ENCODE data around the gene FA2H.

FA2H gene

DNA sequence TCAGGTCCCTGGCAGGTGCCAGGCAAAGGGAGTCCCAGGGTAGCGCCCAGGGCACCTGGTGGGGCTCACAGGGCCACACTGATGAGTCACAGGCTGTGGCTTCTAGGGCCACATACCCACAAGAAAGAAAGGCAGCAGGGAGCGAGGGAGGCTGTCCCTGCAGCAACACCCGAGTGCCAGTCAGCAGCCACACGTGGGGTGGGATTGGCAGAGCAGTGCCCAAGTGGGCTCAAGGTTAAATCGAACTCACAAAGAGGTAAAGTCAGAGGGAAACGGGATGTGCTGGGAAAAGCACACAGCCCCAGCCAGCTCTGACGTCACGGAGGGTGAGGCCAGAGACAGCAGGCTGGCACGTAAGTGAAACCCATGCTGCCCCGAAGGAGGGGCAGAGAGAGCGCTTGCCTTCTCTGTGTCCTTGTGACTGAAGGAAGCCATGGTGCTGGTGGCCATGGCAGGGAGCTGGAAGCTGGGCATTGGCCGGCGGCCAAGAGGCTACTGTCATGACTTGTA, 33.8 kb downstream of the FA2H start:
- FAIRE-seq: no peak
- TF ChIP-seq TAF1 (IDR thresholded peaks at IDR 0.05; ENCODE audit: borderline replicate concordance, low read depth, low read length): no peak
- no peak for TF ChIP-seq POLR2AphosphoS5 (IDR thresholded peaks at IDR 0.05; ENCODE audit: low read depth, low read length)
- DNase-seq (ENCODE audit: insufficient read length): no peak

DNA sequence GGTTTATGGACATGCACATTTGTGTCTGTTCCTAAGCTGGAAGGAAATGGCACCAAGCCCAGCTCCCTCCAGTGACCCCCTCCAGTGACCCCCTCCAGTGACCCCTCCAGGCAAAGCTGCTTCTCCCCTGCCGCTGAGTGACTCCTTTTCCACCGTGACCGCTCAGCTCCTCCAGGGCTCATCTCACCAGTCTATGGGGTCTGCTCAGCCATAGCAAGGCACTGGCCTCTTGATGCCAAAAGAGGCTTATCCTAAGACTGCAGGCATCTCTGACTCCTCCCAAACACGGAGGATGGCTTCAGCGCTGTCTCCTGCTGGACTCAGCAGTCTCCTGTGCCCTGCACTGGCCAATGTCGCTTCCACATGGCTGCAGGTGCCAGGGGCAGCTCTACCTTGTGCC, 35.3 kb downstream of the FA2H start:
- TF ChIP-seq TAF1 (IDR thresholded peaks at IDR 0.05; ENCODE audit: borderline replicate concordance, low read depth, low read length) (no peak), POLR2AphosphoS5 (IDR thresholded peaks at IDR 0.05; ENCODE audit: low read depth, low read length) (no peak), POLR2A (IDR thresholded peaks at IDR 0.05; ENCODE audit: low read depth, low read length) (no peak)
- no peak for FAIRE-seq
- DNase-seq (ENCODE audit: insufficient read length): no peak

DNA sequence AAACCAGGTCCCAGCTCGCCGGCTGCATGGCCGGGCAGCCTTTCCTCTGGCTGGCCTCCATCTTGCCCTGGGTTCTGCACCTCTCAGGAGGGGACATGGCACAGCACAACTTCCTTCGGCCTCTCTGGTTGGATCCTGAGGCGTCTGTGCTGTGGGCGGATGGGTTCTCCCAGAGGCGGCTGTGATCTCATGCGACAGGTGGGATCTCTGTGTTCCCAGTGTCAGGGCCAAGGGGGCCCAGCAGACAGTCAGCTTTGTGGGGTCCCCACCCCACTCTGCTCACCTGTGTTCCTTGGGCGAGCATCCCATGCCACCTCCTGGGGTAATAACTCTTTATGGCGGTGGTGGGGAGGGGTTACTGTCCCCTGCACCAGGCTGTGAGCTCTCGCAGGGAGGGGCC, 35.8 kb downstream of the FA2H start:
- TF ChIP-seq POLR2A (IDR thresholded peaks at IDR 0.05; ENCODE audit: low read depth, low read length) (no peak), TAF1 (IDR thresholded peaks at IDR 0.05; ENCODE audit: borderline replicate concordance, low read depth, low read length) (no peak), POLR2AphosphoS5 (IDR thresholded peaks at IDR 0.05; ENCODE audit: low read depth, low read length) (no peak)
- FAIRE-seq (no peak), DNase-seq (ENCODE audit: insufficient read length) (no peak)

DNA sequence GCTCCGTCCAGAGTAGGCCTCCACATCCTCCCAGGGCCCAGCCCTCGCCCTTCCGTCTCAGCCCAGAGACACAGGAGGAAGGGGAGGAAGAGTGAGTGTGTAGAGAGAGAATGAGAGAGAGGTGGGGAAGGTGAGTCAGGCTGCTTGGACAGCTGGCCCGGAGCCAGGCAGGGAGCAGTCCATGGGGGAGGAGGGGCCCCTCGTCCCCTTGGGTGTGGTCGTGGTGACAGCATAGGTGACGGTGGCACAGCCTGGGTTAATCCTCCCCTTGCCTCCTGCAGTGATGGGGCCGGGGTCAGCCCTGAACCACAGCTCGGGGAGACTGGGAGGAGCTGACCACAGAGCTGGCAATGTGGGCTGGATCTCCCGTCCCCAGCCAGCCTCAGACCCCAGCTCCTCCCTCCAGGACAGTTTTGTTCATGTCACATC, 36.5 kb downstream of the FA2H start:
- FAIRE-seq (no peak), DNase-seq (ENCODE audit: insufficient read length) (no peak)
- no peak for TF ChIP-seq POLR2AphosphoS5 (IDR thresholded peaks at IDR 0.05; ENCODE audit: low read depth, low read length)
- no peak for TF ChIP-seq TAF1 (IDR thresholded peaks at IDR 0.05; ENCODE audit: borderline replicate concordance, low read depth, low read length)
- no peak for TF ChIP-seq POLR2A (IDR thresholded peaks at IDR 0.05; ENCODE audit: low read depth, low read length)

DNA sequence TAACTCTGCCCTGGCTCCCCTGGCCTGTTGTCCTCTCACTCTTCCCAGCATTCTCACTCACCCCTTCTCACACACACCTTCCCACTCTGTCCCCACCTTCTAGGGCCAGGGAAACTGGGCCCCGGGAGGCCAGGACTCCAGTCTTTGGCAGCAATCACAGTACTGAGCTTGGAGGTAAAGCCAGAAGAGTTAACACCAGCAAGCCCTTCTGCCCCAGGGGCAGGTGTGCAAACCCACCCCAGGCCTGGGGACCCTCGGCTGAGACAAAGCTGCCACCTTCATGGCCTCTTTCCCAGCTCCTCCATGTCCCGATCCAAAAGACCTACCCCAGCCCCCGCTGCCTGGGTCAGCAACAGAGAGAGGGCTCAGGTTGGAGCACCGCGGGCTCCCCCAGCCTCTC, 37.1 kb downstream of the FA2H start:
- no peak for DNase-seq (ENCODE audit: insufficient read length)
- no peak for FAIRE-seq
- TF ChIP-seq POLR2AphosphoS5 (IDR thresholded peaks at IDR 0.05; ENCODE audit: low read depth, low read length) (no peak), POLR2A (IDR thresholded peaks at IDR 0.05; ENCODE audit: low read depth, low read length) (no peak), TAF1 (IDR thresholded peaks at IDR 0.05; ENCODE audit: borderline replicate concordance, low read depth, low read length) (no peak)

DNA sequence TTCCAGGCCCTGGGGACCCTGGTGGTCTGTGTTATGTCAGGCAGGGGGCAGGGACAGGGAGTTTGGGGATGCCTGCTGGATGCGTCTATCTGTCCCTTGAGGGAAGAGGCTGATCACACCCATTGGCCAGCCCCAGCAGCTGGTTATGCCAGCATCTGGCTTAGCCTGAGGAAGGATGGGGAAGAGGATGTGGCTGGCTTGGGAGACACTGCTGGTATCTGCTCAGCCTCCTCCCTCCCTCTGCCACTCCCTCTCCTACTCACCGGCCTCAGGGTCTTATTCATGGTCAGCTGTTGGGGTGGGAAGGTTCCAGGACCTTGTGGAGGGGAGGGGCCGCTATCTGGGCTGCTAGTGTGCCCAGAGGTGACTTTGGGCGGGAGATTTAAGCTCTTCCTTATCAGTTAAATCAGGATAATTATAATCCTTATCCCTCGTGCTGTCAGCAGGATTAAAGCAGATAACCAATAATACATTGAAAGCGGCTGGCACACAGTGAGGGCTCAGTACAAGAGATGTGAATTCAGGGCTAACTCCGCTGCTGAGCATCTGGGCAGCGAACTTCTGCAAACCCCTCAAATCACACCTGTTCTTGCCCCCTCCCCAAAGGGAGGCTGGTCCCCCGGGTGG, 38.0 kb downstream of the FA2H start:
- DNase-seq (ENCODE audit: insufficient read length): no peak
- FAIRE-seq: no peak
- TF ChIP-seq TAF1 (IDR thresholded peaks at IDR 0.05; ENCODE audit: borderline replicate concordance, low read depth, low read length) (no peak), POLR2A (IDR thresholded peaks at IDR 0.05; ENCODE audit: low read depth, low read length) (no peak), POLR2AphosphoS5 (IDR thresholded peaks at IDR 0.05; ENCODE audit: low read depth, low read length) (no peak)

DNA sequence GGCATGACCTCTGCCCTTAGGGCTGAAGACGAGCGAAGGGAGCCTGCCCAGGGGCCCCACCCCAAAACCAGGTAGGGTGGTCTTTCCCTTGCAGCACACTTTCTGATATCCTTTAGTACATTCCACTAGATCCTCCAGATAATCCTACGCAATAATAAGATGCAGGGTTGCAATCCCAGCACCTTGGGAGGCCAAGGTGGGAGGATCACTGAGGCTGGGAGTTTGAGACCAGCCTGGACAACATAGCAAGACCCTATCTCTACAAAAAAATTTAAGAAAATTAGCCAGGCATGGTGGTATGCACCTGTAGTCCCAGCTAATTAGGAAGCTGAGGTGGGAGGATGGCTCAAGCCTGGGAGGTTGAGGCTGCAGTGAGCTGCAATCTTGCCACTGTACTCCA, 39.1 kb downstream of the FA2H start:
- FAIRE-seq: no peak
- TF ChIP-seq POLR2A (IDR thresholded peaks at IDR 0.05; ENCODE audit: low read depth, low read length) (no peak), POLR2AphosphoS5 (IDR thresholded peaks at IDR 0.05; ENCODE audit: low read depth, low read length) (no peak), TAF1 (IDR thresholded peaks at IDR 0.05; ENCODE audit: borderline replicate concordance, low read depth, low read length) (no peak)

DNA sequence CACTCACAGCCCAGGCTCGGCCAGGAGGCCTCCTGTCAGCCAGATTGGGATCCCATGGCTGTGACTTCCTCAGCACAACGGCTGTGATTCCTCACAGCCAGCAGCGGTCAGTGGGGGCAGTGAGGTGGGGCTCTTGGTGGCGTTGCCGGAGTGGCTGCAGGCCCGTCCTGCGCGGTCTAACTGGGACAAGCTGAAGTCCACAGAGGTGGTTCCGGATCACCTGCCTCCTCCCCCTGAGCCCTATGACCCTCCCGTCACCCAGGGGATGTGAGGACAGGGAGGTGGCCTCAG, 39.5 kb downstream of the FA2H start:
- no peak for FAIRE-seq
- TF ChIP-seq TAF1 (IDR thresholded peaks at IDR 0.05; ENCODE audit: borderline replicate concordance, low read depth, low read length) (no peak), POLR2AphosphoS5 (IDR thresholded peaks at IDR 0.05; ENCODE audit: low read depth, low read length) (no peak), POLR2A (IDR thresholded peaks at IDR 0.05; ENCODE audit: low read depth, low read length) (no peak)

More for the DNA sequence above, 39.1 kb downstream of the FA2H start:
- no peak for DNase-seq (ENCODE audit: insufficient read length)

DNA sequence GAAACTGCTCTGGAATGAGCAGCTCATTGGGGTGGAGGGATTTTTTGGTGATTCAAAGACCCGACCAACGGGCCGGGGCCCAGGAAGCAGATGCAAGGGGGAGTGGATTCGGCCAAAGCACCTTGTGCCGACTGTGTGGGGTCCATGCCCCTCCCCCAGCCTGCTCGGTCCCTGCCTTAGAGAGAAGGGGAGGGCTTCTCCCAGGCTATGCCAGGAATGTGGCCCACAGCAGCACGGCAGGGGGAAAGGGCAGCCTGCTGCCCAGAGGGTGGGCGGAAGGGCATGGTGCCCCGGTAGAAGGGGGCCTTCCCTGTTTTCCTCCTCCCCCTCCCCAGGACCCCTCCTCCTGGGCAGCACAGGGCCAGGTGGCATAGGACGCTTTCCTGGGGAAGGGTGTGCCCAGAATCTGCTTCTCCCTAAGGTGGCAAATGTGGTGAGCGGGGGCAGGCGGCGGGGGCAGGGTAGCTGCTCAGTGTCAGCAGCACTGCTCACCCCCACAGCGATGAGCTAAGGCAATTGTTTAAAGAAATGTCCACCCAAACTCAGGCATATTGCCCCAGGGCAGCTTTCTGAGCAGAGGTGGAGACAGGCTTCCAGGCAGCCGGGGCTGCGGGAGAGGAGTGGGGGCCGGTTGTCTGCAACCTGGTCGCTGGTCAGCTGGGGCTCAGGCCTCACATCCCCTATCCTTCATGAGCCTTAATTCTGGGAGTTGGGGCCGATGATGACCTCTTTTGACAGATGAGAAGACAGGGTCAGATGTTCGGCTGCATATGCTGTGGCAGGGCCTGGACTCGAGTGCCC, 40.1 kb downstream of the FA2H start:
- DNase-seq (ENCODE audit: insufficient read length) (no peak), FAIRE-seq (no peak)

More for the DNA sequence above, 39.5 kb downstream of the FA2H start:
- no peak for DNase-seq (ENCODE audit: insufficient read length)

DNA sequence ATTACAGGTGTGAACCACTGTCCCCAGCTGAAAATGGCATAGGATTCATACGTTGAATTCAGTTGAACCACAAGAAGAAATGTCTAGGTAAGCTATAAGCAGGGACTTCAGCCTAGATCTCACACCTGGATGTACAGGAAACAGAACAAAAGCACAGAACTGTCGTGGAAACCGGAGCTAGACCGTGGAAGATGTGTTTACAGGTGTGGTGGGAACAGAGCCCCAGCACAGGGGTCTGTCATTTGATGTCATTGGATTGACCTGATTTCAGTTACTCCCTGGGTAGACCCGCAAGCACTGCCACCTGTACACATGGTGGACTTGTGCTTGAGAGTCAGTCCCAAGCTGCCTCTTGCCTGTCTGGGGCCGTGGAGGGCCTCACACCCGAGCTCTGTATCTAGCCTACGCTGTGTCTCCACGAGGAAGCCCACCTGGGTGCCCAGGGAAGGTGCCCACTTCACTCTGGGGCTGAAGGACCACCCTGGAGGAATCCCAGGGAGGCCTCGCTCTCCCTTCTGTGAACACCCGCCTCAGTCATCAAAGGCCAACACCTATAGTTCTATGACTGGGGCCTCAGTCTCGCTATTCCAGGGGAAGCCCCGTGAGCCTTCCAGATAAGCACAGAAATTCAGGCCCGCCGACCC, 41.8 kb downstream of the FA2H start:
- DNase-seq (ENCODE audit: insufficient read length) (no peak), FAIRE-seq (no peak)
- TF ChIP-seq POLR2A (IDR thresholded peaks at IDR 0.05; ENCODE audit: low read depth, low read length) (no peak), TAF1 (IDR thresholded peaks at IDR 0.05; ENCODE audit: borderline replicate concordance, low read depth, low read length) (no peak), POLR2AphosphoS5 (IDR thresholded peaks at IDR 0.05; ENCODE audit: low read depth, low read length) (no peak)

More for the DNA sequence above, 40.1 kb downstream of the FA2H start:
- TF ChIP-seq POLR2AphosphoS5 (IDR thresholded peaks at IDR 0.05; ENCODE audit: low read depth, low read length): no peak
- TF ChIP-seq TAF1 (IDR thresholded peaks at IDR 0.05; ENCODE audit: borderline replicate concordance, low read depth, low read length): no peak

DNA sequence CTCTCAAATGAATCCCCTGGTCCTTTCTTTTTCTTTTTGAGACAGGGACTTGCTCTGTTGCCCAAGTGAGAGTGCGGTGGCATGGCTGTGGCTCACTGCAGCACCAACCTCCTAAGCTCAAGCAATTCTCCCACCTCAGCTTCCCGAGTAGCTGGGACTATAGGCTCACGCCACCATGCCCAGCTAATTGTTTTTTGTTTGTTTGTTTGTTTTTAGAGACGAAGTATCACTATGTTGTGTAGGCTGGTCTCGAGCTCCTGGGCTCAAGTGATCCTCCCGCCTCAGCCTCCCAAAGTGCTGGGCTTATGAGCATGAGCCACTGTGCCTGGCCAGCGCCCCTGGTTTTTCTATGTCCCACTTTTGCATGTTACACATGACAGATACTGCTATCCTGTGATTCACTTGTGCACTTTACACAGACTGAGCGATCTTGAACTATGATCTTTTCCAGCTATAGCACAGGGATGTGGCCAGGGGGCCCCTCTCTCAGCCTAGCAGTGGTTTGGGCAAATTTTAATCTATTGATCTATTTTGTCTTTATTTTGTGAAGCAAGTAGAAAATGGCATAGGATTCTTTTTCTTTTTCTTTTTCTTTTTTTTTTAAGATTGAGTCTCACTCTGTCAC, 42.7 kb downstream of the FA2H start:
- TF ChIP-seq POLR2AphosphoS5 (IDR thresholded peaks at IDR 0.05; ENCODE audit: low read depth, low read length): no peak
- TF ChIP-seq TAF1 (IDR thresholded peaks at IDR 0.05; ENCODE audit: borderline replicate concordance, low read depth, low read length): no peak
- TF ChIP-seq POLR2A (IDR thresholded peaks at IDR 0.05; ENCODE audit: low read depth, low read length): no peak
- FAIRE-seq: no peak

More for the DNA sequence above, 42.7 kb downstream of the FA2H start:
- DNase-seq (ENCODE audit: insufficient read length): no peak

All from GM12892 (cell line).